ENCODE data around the gene NAT16. TPM values are rescaled to one million over a fixed set of nuclear protein-coding genes. Genes with fewer than 3 reads are reported as not detected.
"Not testable (repeated sequence)": the region's sequence is repeated elsewhere in the genome, so short reads cannot be mapped to it uniquely, and the experiment has no call there.

The NAT16 gene
- total and polyA plus RNA-seq, 4 donors = 0.01 TPM; not detected in 3

DNA sequence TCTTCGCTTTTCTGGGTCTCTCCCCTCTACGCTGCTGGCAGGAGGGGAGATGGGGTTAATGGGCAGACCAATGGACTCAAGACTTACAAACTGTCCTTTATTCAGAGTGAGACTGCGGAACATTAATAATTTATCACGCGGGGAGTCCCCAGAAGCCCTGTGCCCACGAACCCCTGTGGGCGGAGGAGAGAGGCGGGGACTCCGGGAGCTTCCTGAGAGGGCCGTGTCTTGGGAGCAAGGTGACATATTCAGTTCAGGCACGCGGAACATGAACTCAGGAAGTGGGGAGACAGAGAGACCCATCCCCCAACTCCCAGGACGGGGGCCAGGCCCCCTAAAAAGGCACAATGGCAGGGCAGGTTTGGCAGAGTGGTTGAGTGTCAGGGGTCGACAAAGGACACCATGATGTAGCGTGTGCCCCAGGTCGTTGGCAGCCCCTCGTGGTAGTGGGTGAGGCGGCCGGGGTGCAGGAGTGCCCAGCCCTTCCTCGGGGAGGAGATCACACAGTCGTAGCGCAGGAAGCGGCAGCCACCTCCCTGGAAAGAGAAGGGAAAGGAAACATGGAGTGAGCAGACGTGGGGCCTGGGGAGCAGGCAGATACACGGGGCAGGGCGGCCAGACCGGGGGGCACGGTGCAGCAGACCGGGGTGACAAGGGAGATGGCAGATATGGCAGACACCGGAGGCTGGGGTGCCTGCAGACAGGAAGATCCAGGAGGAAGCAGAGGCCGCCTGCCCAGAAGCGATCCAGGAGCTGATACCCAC is 26.0 kb upstream of the NAT16 start:
- peaks cover 0 to 2% (median 0%) of the 10 kb centered on the region in 4 donors for H3K9me3 ChIP-seq (ENCODE audit: control insufficient read depth in 4 of 4, insufficient read depth in 3 of 4, low read length in 3 of 4)
- no peak overlapping the region for H3K4me3 ChIP-seq
- H3K27me3 ChIP-seq (ENCODE audit: control insufficient read depth in 3 of 3, insufficient read depth in 3 of 3, low read length in 2 of 3) = peaks cover 3 to 27% (median 11%) of the 10 kb centered on the region in 3 donors
- TF ChIP-seq, protein P1, sequence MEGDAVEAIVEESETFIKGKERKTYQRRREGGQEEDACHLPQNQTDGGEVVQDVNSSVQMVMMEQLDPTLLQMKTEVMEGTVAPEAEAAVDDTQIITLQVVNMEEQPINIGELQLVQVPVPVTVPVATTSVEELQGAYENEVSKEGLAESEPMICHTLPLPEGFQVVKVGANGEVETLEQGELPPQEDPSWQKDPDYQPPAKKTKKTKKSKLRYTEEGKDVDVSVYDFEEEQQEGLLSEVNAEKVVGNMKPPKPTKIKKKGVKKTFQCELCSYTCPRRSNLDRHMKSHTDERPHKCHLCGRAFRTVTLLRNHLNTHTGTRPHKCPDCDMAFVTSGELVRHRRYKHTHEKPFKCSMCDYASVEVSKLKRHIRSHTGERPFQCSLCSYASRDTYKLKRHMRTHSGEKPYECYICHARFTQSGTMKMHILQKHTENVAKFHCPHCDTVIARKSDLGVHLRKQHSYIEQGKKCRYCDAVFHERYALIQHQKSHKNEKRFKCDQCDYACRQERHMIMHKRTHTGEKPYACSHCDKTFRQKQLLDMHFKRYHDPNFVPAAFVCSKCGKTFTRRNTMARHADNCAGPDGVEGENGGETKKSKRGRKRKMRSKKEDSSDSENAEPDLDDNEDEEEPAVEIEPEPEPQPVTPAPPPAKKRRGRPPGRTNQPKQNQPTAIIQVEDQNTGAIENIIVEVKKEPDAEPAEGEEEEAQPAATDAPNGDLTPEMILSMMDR (IDR thresholded peaks at IDR 0.05; ENCODE audit: control extremely low read depth, extremely low read depth) = no peak
- DNase-seq = no peak
- WGBS, 2 donors = 84 to 85% methylated on average over 32 of the region's 32 CpGs
- peaks cover 6 to 39% (median 12%) of the 10 kb centered on the region in 4 donors for H3K36me3 ChIP-seq (ENCODE audit: control insufficient read depth in 4 of 4, insufficient read depth in 4 of 4, low read length in 4 of 4)
- ATAC-seq (ENCODE audit: insufficient read depth, low FRiP score) = no peak
- peaks cover 0 to 4% (median 0%) of the 10 kb centered on the region in 5 donors for H3K4me1 ChIP-seq (ENCODE audit: control insufficient read depth in 5 of 5, insufficient read depth in 5 of 5, low read length in 5 of 5)
- no peak overlapping the region for H3K9ac ChIP-seq (ENCODE audit: insufficient read depth in 1 of 2, low read length in 2 of 2)
- H3K27ac ChIP-seq (ENCODE audit: low read depth in 1 of 2, low read length in 1 of 2) = no peak overlapping the region

DNA sequence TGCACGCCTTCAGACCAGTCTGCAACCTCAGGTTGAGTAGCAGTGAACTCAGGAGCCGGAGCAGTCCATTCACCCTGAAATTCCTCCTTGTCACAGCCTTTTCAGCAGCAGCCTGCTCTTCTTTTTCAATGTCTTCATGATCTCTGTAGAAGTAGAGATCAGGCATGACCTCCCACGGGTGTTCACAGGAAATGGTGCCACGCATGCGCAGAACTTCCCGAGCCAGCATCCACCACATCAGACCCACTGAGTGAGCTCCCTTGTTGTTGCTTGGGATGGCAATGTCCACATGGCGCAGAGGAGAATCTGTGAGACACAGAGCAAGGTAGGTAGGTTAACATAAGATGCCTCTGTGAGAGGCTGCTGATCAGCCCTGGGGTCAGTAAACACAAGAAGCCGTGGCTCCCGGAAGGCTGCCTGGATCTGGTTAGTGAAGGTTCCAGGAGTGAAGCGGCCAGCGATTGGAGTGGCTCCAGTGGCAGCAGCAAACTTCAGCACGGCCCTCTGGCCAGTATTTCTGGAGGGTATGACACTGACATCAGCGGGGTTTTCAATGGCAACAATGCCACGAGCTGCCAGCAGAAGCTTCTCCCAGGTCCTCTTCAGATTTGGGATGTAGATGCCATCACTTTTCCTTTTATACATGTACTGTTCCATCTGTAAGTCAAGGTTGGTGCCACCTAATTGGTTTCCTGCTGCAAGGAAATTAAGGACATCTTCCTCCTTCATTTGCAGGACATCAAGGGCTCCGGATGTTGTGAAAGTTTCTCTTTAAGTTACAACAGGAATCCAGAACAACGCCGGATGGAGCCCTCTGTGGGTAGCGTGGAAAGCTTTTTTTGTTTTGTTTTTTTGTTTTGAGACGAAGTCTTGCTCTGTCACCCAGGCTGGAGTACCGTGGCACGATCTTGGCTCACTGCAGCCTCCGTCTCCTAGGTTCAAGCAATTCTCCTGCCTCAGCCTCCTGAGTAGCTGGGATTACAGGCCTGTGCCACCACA is 23.9 kb upstream of the NAT16 start:
- H3K9me3 ChIP-seq (ENCODE audit: control insufficient read depth in 4 of 4, insufficient read depth in 3 of 4, low read length in 3 of 4); H3K27ac ChIP-seq (ENCODE audit: low read depth in 1 of 2, low read length in 1 of 2); H3K4me3 ChIP-seq; ATAC-seq (ENCODE audit: insufficient read depth, low FRiP score); H3K4me1 ChIP-seq (ENCODE audit: control insufficient read depth in 5 of 5, insufficient read depth in 5 of 5, low read length in 5 of 5); H3K9ac ChIP-seq (ENCODE audit: insufficient read depth in 1 of 2, low read length in 2 of 2); DNase-seq: not testable (repeated sequence)
- Histone ChIP-seq H3K36me3 (ENCODE audit: control insufficient read depth in 4 of 4, insufficient read depth in 4 of 4, low read length in 4 of 4) (peaks cover 2 to 27% (median 8%) of the 10 kb centered on the region in 4 donors), H3K27me3 (ENCODE audit: control insufficient read depth in 3 of 3, insufficient read depth in 3 of 3, low read length in 2 of 3) (peaks cover 3 to 41% (median 21%) of the 10 kb centered on the region in 3 donors)
- 56 to 57% methylated on average over 22 of the region's 22 CpGs for WGBS, 2 donors

DNA sequence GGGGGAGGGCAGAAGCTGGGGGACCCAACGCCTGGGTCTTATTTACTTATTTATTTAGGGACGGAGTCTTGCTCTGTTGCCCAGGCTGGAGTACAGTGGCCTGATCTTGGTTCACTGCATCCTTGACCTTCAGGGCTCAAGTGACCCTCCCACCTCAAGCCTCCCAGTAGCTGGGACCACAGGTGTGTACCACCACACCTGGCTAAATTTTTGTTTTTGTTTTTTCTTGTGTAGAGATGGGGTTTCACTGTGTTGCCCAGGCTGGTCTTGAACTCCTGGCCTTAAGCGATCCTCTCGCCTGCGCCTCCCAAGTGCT is 22.5 kb upstream of the NAT16 start:
- 84 to 86% methylated on average over 5 of the region's 5 CpGs for WGBS, 2 donors
- ATAC-seq (ENCODE audit: insufficient read depth, low FRiP score) = no peak
- Histone ChIP-seq H3K9ac (ENCODE audit: insufficient read depth in 1 of 2, low read length in 2 of 2) (no peak overlapping the region), H3K4me1 (ENCODE audit: control insufficient read depth in 5 of 5, insufficient read depth in 5 of 5, low read length in 5 of 5) (peaks cover 0 to 4% (median 0%) of the 10 kb centered on the region in 5 donors), H3K4me3 (no peak overlapping the region), H3K27ac (ENCODE audit: low read depth in 1 of 2, low read length in 1 of 2) (no peak overlapping the region), H3K36me3 (ENCODE audit: control insufficient read depth in 4 of 4, insufficient read depth in 4 of 4, low read length in 4 of 4) (peaks cover 0 to 14% (median 4%) of the 10 kb centered on the region in 4 donors), H3K27me3 (ENCODE audit: control insufficient read depth in 3 of 3, insufficient read depth in 3 of 3, low read length in 2 of 3) (peaks cover 3 to 41% (median 21%) of the 10 kb centered on the region in 3 donors), H3K9me3 (ENCODE audit: control insufficient read depth in 4 of 4, insufficient read depth in 3 of 4, low read length in 3 of 4) (peaks cover 0 to 2% (median 0%) of the 10 kb centered on the region in 4 donors)
- TF ChIP-seq, protein P1 (IDR thresholded peaks at IDR 0.05; ENCODE audit: control extremely low read depth, extremely low read depth) = no peak
- DNase-seq = no peak
